Mesodermal cell (in vitro differentiated cells): ENCODE results near the gene KIAA1958.

Experiments used
- H3K27ac ChIP-seq: 2 replicates; pipeline ENCODE4 v1.7.0; 2013; ENCODE audit warnings: mild to moderate bottlenecking, low read depth, low read length, moderate library complexity; ENCODE audit not compliant: severe bottlenecking
- H3K36me3 ChIP-seq: 2 replicates; pipeline ENCODE4 v1.7.1; 2013; ENCODE audit warnings: mild to moderate bottlenecking, low read length, moderate library complexity; ENCODE audit not compliant: control insufficient read depth, insufficient read depth
- H3K4me1 ChIP-seq: one replicate; pipeline ENCODE4 v1.7.1; 2013; ENCODE audit warnings: mild to moderate bottlenecking, low read length; ENCODE audit not compliant: insufficient read depth, control insufficient read depth, poor library complexity, severe bottlenecking
- H3K4me3 ChIP-seq: 2 replicates; pipeline ENCODE4 v1.7.0; 2013; ENCODE audit warnings: low read length, control low read depth, mild to moderate bottlenecking; ENCODE audit not compliant: insufficient read depth, poor library complexity, severe bottlenecking; ENCODE audit errors: extremely low read depth
- H3K9me3 ChIP-seq: 2 replicates; pipeline ENCODE4 v1.7.1; 2013; ENCODE audit warnings: mild to moderate bottlenecking, low read length, moderate library complexity; ENCODE audit not compliant: control insufficient read depth
- WGBS, 2 experiments: methylation state at CpG; one replicate each; pipeline ENCODE4 v1.1.5; 2013; ENCODE audit warnings: missing lambda C conversion rate in 2 of 2; ENCODE audit not compliant: insufficient coverage in 2 of 2; 5-methylcytosine and 5-hydroxymethylcytosine counted together

KIAA1958 gene

GRCh38 chr9:112555844-112556482, 69.3 kb downstream of the KIAA1958 start:
- Histone ChIP-seq H3K27ac (no peak overlapping the region), H3K9me3 (no peaks in the 10 kb centered on the region), H3K36me3 (peaks cover 7% of the 10 kb centered on the region), H3K4me3 (no peak overlapping the region), H3K4me1 (no peaks in the 10 kb centered on the region)
- 94 to 98% methylated on average over 4 to 5 of the region's 9 CpGs for WGBS, 2 experiments

- WGBS, 2 experiments = 88 to 92% methylated on average over 4 of the region's 6 CpGs
Observed at GRCh38 chr9:112556497-112557442, 70.1 kb downstream of the KIAA1958 start.

GRCh38 chr9:112558476-112558875, 71.8 kb downstream of the KIAA1958 start:
- no CpG with 5 or more reads among the region's 1 CpG for WGBS, 2 experiments
- no peak overlapping the region for H3K27ac ChIP-seq
- H3K4me1 ChIP-seq = no peaks in the 10 kb centered on the region
- no peaks in the 10 kb centered on the region for H3K9me3 ChIP-seq
- H3K36me3 ChIP-seq = peaks cover 7% of the 10 kb centered on the region
- no peak overlapping the region for H3K4me3 ChIP-seq

More at GRCh38 chr9:112556497-112557442, 70.1 kb downstream of the KIAA1958 start:
- H3K9me3 ChIP-seq = no peaks in the 10 kb centered on the region
- H3K36me3 ChIP-seq = peaks cover 7% of the 10 kb centered on the region
- no peak overlapping the region for H3K4me3 ChIP-seq
- no peak overlapping the region for H3K27ac ChIP-seq
- H3K4me1 ChIP-seq = no peaks in the 10 kb centered on the region

GRCh38 chr9:112558978-112559377, 72.4 kb downstream of the KIAA1958 start:
- 100% methylated on average over 1 of the region's 2 CpGs for WGBS, 2 experiments
- no peak overlapping the region for H3K27ac ChIP-seq
- no peaks in the 10 kb centered on the region for H3K9me3 ChIP-seq
- no peak overlapping the region for H3K4me3 ChIP-seq
- H3K4me1 ChIP-seq = no peaks in the 10 kb centered on the region
- peaks cover 7% of the 10 kb centered on the region for H3K36me3 ChIP-seq

GRCh38 chr9:112559629-112560413, 73.2 kb downstream of the KIAA1958 start:
- H3K36me3 ChIP-seq = peaks cover 7% of the 10 kb centered on the region
- no peak overlapping the region for H3K4me3 ChIP-seq
- H3K4me1 ChIP-seq = no peaks in the 10 kb centered on the region
- 71 to 100% methylated on average over 1 to 3 of the region's 5 CpGs for WGBS, 2 experiments
- H3K27ac ChIP-seq = no peak overlapping the region
- H3K9me3 ChIP-seq = no peaks in the 10 kb centered on the region

GRCh38 chr9:112562235-112562958, 75.8 kb downstream of the KIAA1958 start:
- no peaks in the 10 kb centered on the region for H3K36me3 ChIP-seq
- H3K4me1 ChIP-seq = no peaks in the 10 kb centered on the region
- no peaks in the 10 kb centered on the region for H3K9me3 ChIP-seq
- H3K27ac ChIP-seq = no peak overlapping the region
- 87 to 90% methylated on average over 2 to 3 of the region's 4 CpGs for WGBS, 2 experiments
- no peak overlapping the region for H3K4me3 ChIP-seq

- 100% methylated on average over 1 of the region's 2 CpGs for WGBS, 2 experiments
- no peak overlapping the region for H3K4me3 ChIP-seq
- no peaks in the 10 kb centered on the region for H3K36me3 ChIP-seq
- H3K27ac ChIP-seq = no peak overlapping the region
- H3K9me3 ChIP-seq = no peaks in the 10 kb centered on the region
- no peaks in the 10 kb centered on the region for H3K4me1 ChIP-seq
Observed at GRCh38 chr9:112569186-112569585, 82.6 kb downstream of the KIAA1958 start.

GRCh38 chr9:112570671-112571167, 84.1 kb downstream of the KIAA1958 start:
- Histone ChIP-seq H3K36me3 (peaks cover 10% of the 10 kb centered on the region), H3K9me3 (no peaks in the 10 kb centered on the region), H3K27ac (no peak overlapping the region), H3K4me1 (no peaks in the 10 kb centered on the region), H3K4me3 (no peak overlapping the region)
- WGBS, 2 experiments = 89% methylated on average over 5 to 6 of the region's 6 CpGs

- H3K36me3 ChIP-seq = peaks cover 10% of the 10 kb centered on the region
- H3K4me1 ChIP-seq = no peaks in the 10 kb centered on the region
- no peaks in the 10 kb centered on the region for H3K9me3 ChIP-seq
- no peak overlapping the region for H3K27ac ChIP-seq
- H3K4me3 ChIP-seq = no peak overlapping the region
- WGBS, 2 experiments = 91 to 98% methylated on average over 5 to 6 of the region's 9 CpGs
Observed at GRCh38 chr9:112571624-112572355, 85.2 kb downstream of the KIAA1958 start.
